H1 (cell line): ENCODE measurements around the gene DUS1L.

Source experiments
- CEBPB ChIP-seq: IDR thresholded peaks from 2 replicates; pipeline ENCODE4 v1.6.1; 2012; ENCODE audit warnings: low read depth, low read length
- EP300 ChIP-seq, 2 experiments: IDR thresholded peaks; 1 replicate in 1 of 2; 2 replicates in 1 of 2; pipeline ENCODE4 v1.6.1; 2011 to 2012; ENCODE audit warnings: low read depth in 2 of 2, low read length in 2 of 2, mild to moderate bottlenecking in 2 of 2, borderline replicate concordance in 1 of 2, inconsistent platforms in 1 of 2, moderate library complexity in 1 of 2
- EZH2 ChIP-seq: fragments of 200-600 bp; sonication (generic); IDR thresholded peaks from 2 replicates; pipeline ENCODE4 v1.7.1; 2012; ENCODE audit warnings: low read depth, mild to moderate bottlenecking, moderate library complexity, low read length, inconsistent platforms; ENCODE audit not compliant: severe bottlenecking
- JUN ChIP-seq: IDR thresholded peaks from 2 replicates; pipeline ENCODE4 v1.6.1; 2011; ENCODE audit warnings: low read depth, mild to moderate bottlenecking, improper control_type of control experiment, low read length
- JUND ChIP-seq: IDR thresholded peaks from 2 replicates; pipeline ENCODE4 v1.6.1; 2011; ENCODE audit warnings: mild to moderate bottlenecking, improper control_type of control experiment, low read length
- KDM1A ChIP-seq: fragments of 200-600, 300-600 bp; sonication (generic); IDR thresholded peaks from 2 replicates; pipeline ENCODE4 v1.7.1; 2016; ENCODE audit warnings: mild to moderate bottlenecking, low read length, borderline replicate concordance
- POLR2AphosphoS5 ChIP-seq: IDR thresholded peaks from 2 replicates; pipeline ENCODE4 v1.6.1; 2011; ENCODE audit warnings: low read depth, low read length
- RXRA ChIP-seq: IDR thresholded peaks from 2 replicates; pipeline ENCODE4 v1.6.1; 2011; ENCODE audit warnings: low read depth, mild to moderate bottlenecking, low read length, moderate library complexity; ENCODE audit not compliant: insufficient read depth
- SP1 ChIP-seq: IDR thresholded peaks from 2 replicates; pipeline ENCODE4 v1.6.1; 2011; ENCODE audit warnings: low read depth, low read length
- ZNF274 ChIP-seq: IDR thresholded peaks from 2 replicates; pipeline ENCODE4 v1.7.0; 2012; ENCODE audit warnings: low read length, borderline replicate concordance; ENCODE audit errors: extremely low read depth
- TF ChIP-seq, protein P1 (sequence below), 3 experiments: IDR thresholded peaks; 1 replicate in 2 of 3; 2 replicates in 1 of 3; pipeline versions ENCODE4 v1.5.1 to v1.6.1; 2011; ENCODE audit warnings: low read length in 3 of 3, mild to moderate bottlenecking in 3 of 3, inconsistent platforms in 2 of 3, low read depth in 1 of 3, moderate library complexity in 1 of 3; ENCODE audit not compliant: insufficient read depth in 1 of 3; ENCODE audit errors: control extremely low read depth in 1 of 3

DNA sequence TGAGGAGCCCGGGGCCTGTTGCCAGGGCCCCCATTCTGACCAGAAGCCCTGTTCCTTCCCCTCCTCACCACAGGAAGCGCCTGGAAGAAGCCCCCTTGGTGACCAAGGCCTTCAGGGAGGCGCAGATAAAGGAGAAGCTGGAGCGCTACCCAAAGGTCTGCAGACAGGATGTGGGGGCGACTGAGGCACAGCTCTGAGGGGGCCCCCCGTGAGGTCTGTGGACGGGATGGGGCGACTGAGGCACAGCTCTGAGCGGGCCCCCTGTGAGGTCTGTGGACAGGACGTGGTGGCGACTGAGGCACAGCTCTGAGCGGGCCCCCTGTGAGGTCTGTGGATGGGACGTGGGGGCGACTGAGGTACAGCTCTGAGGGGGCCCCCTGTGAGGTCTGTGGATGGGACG lies 56.2 kb downstream of the DUS1L start:
- TF ChIP-seq, protein P1, sequence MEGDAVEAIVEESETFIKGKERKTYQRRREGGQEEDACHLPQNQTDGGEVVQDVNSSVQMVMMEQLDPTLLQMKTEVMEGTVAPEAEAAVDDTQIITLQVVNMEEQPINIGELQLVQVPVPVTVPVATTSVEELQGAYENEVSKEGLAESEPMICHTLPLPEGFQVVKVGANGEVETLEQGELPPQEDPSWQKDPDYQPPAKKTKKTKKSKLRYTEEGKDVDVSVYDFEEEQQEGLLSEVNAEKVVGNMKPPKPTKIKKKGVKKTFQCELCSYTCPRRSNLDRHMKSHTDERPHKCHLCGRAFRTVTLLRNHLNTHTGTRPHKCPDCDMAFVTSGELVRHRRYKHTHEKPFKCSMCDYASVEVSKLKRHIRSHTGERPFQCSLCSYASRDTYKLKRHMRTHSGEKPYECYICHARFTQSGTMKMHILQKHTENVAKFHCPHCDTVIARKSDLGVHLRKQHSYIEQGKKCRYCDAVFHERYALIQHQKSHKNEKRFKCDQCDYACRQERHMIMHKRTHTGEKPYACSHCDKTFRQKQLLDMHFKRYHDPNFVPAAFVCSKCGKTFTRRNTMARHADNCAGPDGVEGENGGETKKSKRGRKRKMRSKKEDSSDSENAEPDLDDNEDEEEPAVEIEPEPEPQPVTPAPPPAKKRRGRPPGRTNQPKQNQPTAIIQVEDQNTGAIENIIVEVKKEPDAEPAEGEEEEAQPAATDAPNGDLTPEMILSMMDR (IDR thresholded peaks at IDR 0.05; ENCODE audit: control extremely low read depth in 1 of 3, insufficient read depth in 1 of 3, low read depth in 1 of 3, low read length in 3 of 3) = no peak
- TF ChIP-seq POLR2AphosphoS5 (no peak), SP1 (no peak), ZNF274 (no peak), CEBPB (no peak), KDM1A (no peak), EZH2 (no peak), RXRA (no peak), EP300 (IDR thresholded peaks at IDR 0.05; ENCODE audit: borderline replicate concordance in 1 of 2, low read depth in 2 of 2, low read length in 2 of 2) (no peak), JUND (no peak), JUN (no peak)
